Measurements from ENCODE around the gene EMILIN2. TPM values are rescaled to one million over a fixed set of nuclear protein-coding genes. Genes with fewer than 3 reads are reported as not detected.
"Not testable (repeated sequence)": the region's sequence is repeated elsewhere in the genome, so short reads cannot be mapped to it uniquely, and the experiment has no call there.

The EMILIN2 gene
- total RNA-seq, 3 donors from 2014 or later, result 13.3 to 19.6 (median 18.3) TPM

GRCh38 chr18:2853926-2854664, 7.3 kb downstream of the EMILIN2 start:
- no peaks in the 10 kb centered on the region for H3K36me3 ChIP-seq (ENCODE audit: low read depth)
- H3K4me3 ChIP-seq, result no peak overlapping the region
- no peaks in the 10 kb centered on the region for H3K4me1 ChIP-seq (ENCODE audit: low read depth)
- intact Hi-C loops (cut with DNase I, micrococcal nuclease), result no loop called here
- DNase-seq (no peak), ATAC-seq (peak; percentile 54)
- TF ChIP-seq CTCF (IDR thresholded peaks at IDR 0.05), result no peak
- no peaks in the 10 kb centered on the region for H3K9me3 ChIP-seq

DNA sequence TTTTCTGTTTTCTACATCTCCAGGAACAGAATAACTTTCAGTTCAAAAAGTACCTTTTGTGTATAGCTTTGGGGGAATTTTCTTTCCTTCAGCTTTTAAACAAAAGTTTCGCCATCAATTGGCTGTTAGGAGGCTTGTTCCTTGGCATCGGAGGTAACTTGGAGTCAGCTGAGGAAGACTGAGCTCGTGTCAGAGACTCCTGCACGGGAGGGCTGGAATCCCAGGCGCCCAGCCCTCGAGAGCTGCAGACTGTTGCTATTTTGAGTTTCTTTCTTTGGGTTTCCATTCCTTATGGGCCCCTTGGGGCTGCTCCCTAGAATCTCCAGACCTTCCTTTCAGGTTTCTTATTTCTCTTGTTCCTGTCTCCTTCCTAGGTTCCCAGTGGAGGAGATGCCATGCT, 8.1 kb downstream of the EMILIN2 start:
- no peaks in the 10 kb centered on the region for H3K4me1 ChIP-seq (ENCODE audit: low read depth)
- H3K36me3 ChIP-seq (ENCODE audit: low read depth), result no peaks in the 10 kb centered on the region
- intact Hi-C loops (cut with DNase I, micrococcal nuclease), result no loop called here
- DNase-seq (no peak), ATAC-seq (no peak)
- no peak for TF ChIP-seq CTCF (IDR thresholded peaks at IDR 0.05)
- H3K9me3 ChIP-seq, result no peaks in the 10 kb centered on the region
- H3K4me3 ChIP-seq, result no peak overlapping the region

DNA sequence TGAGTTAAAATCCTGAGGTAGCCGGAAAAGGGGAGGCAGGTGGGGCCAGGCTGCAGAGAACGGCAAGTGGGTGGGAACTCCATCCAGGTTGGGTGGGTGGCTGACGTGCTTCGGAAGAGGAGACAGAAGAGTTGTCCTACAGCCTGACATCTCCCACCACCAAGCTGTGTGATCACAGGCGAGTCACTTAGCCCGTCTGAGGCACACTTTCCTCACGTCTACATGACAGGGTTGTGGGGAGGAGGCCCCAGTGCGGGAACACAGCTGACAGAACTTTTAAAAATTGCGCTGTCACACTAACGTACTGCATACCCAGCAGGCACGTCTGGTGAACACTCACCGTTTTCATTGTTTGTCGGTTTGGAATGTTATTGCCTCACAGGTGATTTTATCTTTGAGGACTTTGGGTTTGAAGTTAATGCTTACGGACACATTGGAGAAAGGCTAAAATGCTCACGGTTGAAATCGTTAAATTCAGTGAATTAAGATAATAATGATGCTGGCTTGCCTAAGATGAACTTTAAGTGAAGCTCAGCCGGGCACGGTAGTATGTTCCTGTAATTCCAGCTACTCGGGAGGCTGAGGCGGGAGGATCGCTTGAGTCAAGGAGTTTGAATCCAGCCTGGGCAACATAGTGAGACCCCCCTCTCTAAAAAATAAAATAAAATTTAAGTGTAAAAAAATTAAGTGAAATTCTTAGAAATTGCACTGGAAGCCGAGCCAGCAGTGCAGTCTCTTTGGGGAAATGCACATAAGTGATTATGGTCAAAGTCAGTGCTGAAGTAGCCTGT, 8.9 kb downstream of the EMILIN2 start:
- no peaks in the 10 kb centered on the region for H3K4me1 ChIP-seq (ENCODE audit: low read depth)
- no peak for DNase-seq
- no peak for ATAC-seq
- TF ChIP-seq CTCF (IDR thresholded peaks at IDR 0.05), result no peak
- no peak overlapping the region for H3K4me3 ChIP-seq
- intact Hi-C loops (cut with DNase I, micrococcal nuclease), result no loop called here
- H3K9me3 ChIP-seq, result no peaks in the 10 kb centered on the region
- H3K36me3 ChIP-seq (ENCODE audit: low read depth), result no peaks in the 10 kb centered on the region

- no peak for DNase-seq
- TF ChIP-seq CTCF (IDR thresholded peaks at IDR 0.05), result no peak
- Histone ChIP-seq H3K36me3 (ENCODE audit: low read depth) (no peaks in the 10 kb centered on the region), H3K4me1 (ENCODE audit: low read depth) (no peaks in the 10 kb centered on the region), H3K4me3 (no peak overlapping the region), H3K9me3 (no peaks in the 10 kb centered on the region)
- no peak for ATAC-seq
- intact Hi-C loops (cut with DNase I, micrococcal nuclease), result no loop called here
Observed at GRCh38 chr18:2856547-2857170, 9.9 kb downstream of the EMILIN2 start.

DNA sequence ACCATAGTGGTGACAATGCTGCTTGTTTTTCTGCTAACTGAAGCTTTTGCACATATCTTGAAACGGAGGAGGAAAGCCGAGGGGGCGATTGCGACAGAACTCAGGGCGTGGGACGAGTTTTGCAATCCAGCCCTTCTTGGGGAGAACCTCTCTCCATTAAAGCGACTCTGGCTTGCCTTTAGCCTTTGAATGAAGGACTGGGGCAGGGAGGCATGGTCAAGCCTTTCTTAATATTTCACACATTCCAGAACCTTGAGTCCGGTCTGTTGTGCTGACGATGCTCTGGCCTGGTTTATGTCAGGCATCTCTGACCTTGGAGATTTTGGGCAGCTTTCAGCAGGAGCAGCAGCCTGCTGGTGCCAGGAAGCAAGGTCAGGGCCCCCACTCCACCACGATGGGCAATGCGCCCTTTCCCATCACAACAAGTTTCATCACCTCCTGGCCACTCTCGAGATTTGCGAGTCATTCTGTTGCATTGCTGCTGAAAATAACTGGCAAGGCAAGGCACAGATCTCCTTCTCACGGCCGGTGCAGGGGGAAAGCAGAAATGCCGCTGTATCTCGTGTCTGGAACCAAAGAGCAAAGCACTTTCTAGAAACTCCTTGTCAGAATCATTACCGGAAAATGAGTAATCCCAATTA, 10.8 kb downstream of the EMILIN2 start:
- no peaks in the 10 kb centered on the region for H3K36me3 ChIP-seq (ENCODE audit: low read depth)
- no peak for TF ChIP-seq CTCF (IDR thresholded peaks at IDR 0.05)
- H3K4me1 ChIP-seq (ENCODE audit: low read depth), result no peaks in the 10 kb centered on the region
- intact Hi-C loops (cut with DNase I, micrococcal nuclease), result no loop called here
- H3K4me3 ChIP-seq, result no peak overlapping the region
- DNase-seq, result peak; percentile 52 to 72 (median 54)
- peak; percentile 57 for ATAC-seq
- no peaks in the 10 kb centered on the region for H3K9me3 ChIP-seq

GRCh38 chr18:2860397-2860796, 13.6 kb downstream of the EMILIN2 start:
- H3K36me3 ChIP-seq (ENCODE audit: low read depth); H3K4me3 ChIP-seq; H3K4me1 ChIP-seq (ENCODE audit: low read depth); intact Hi-C loops (cut with DNase I, micrococcal nuclease); H3K9me3 ChIP-seq; ATAC-seq; DNase-seq: not testable (repeated sequence)

DNA sequence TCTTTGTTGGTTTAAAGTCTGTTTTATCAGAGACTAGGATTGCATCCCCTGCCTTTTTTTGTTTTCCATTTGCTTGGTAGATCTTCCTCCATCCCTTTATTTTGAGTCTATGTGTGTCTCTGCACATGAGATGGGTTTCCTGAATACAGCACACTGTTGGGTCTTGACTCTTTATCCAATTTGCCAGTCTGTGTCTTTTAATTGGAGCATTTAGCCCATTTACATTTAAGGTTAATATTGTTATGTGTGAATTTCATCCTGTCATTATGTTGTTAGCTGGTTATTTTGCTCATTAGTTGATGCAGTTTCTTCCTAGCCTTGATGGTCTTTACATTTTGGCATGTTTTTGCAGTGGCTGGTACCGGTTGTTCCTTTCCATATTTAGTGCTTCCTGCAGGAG, 17.2 kb downstream of the EMILIN2 start:
- H3K36me3 ChIP-seq (ENCODE audit: low read depth); H3K4me1 ChIP-seq (ENCODE audit: low read depth); H3K4me3 ChIP-seq; intact Hi-C loops (cut with DNase I, micrococcal nuclease); DNase-seq; H3K9me3 ChIP-seq; ATAC-seq: not testable (repeated sequence)

GRCh38 chr18:2866465-2866864, 19.7 kb downstream of the EMILIN2 start:
- H3K4me3 ChIP-seq; ATAC-seq; H3K4me1 ChIP-seq (ENCODE audit: low read depth); DNase-seq; intact Hi-C loops (cut with DNase I, micrococcal nuclease); H3K36me3 ChIP-seq (ENCODE audit: low read depth); H3K9me3 ChIP-seq: not testable (repeated sequence)
